BE2C (cell line): ENCODE data around the gene SRCIN1.

Experiments used
- DNase-seq: peaks from one replicate; pipeline ENCODE4 v3.0.0-alpha.2; 2020
- H3K27me3 ChIP-seq: fragments of 250-450 bp; sonication (Bioruptor Pico); 2 replicates; pipeline ENCODE4 v1.5.1; 2020; ENCODE audit warnings: mild to moderate bottlenecking
- H3K36me3 ChIP-seq: fragments of 250-450 bp; sonication (Bioruptor Pico); 2 replicates; pipeline ENCODE4 v1.5.1; 2020; ENCODE audit warnings: mild to moderate bottlenecking
- H3K4me1 ChIP-seq: fragments of 250-450 bp; sonication (Bioruptor Pico); 2 replicates; pipeline ENCODE4 v1.5.1; 2020
- H3K4me3 ChIP-seq: 2 replicates; pipeline ENCODE4 v1.5.1; 2011; ENCODE audit warnings: low read depth, low read length
- H3K9me3 ChIP-seq: fragments of 250-450 bp; sonication (Bioruptor Pico); 2 replicates; pipeline ENCODE4 v1.5.1; 2020
- CTCF ChIP-seq: IDR thresholded peaks from 2 replicates; pipeline ENCODE4 v1.5.1; 2012; ENCODE audit warnings: mild to moderate bottlenecking, low read depth, low read length

SRCIN1 gene

GRCh38 chr17:38600906-38601305 lies 4.8 kb downstream of the SRCIN1 start:
- Histone ChIP-seq H3K9me3 (no peaks in the 10 kb centered on the region), H3K4me1 (peaks cover 26% of the 10 kb centered on the region), H3K4me3 (no peak overlapping the region), H3K36me3 (no peaks in the 10 kb centered on the region; the same call in 1 of the 2 replicates), H3K27me3 (no peaks in the 10 kb centered on the region)
- no peak for DNase-seq
- no peak for TF ChIP-seq CTCF

GRCh38 chr17:38600416-38600815 lies 5.3 kb downstream of the SRCIN1 start:
- no peak for DNase-seq
- TF ChIP-seq CTCF, result no peak
- Histone ChIP-seq H3K9me3 (no peaks in the 10 kb centered on the region), H3K27me3 (no peaks in the 10 kb centered on the region), H3K36me3 (no peaks in the 10 kb centered on the region; the same call in 1 of the 2 replicates), H3K4me1 (peaks cover 26% of the 10 kb centered on the region), H3K4me3 (no peak overlapping the region)

- H3K9me3 ChIP-seq, result no peaks in the 10 kb centered on the region
- H3K4me1 ChIP-seq, result peaks cover 26% of the 10 kb centered on the region
- H3K27me3 ChIP-seq, result no peaks in the 10 kb centered on the region
These were observed 6.3 kb downstream of the SRCIN1 start for GRCh38 chr17:38599398-38599856.

GRCh38 chr17:38598995-38599394 lies 6.8 kb downstream of the SRCIN1 start:
- Histone ChIP-seq H3K4me1 (peaks cover 26% of the 10 kb centered on the region), H3K27me3 (no peaks in the 10 kb centered on the region)
- no peak for TF ChIP-seq CTCF

More at GRCh38 chr17:38599398-38599856, 6.3 kb downstream of the SRCIN1 start:
- TF ChIP-seq CTCF, result no peak
- H3K36me3 ChIP-seq, result no peaks in the 10 kb centered on the region; the same call in 1 of the 2 replicates
- no peak overlapping the region for H3K4me3 ChIP-seq
- DNase-seq, result no peak

GRCh38 chr17:38598536-38598935 lies 7.2 kb downstream of the SRCIN1 start:
- Histone ChIP-seq H3K36me3 (no peaks in the 10 kb centered on the region; the same call in 1 of the 2 replicates), H3K4me1 (peaks cover 26% of the 10 kb centered on the region), H3K9me3 (no peaks in the 10 kb centered on the region), H3K27me3 (no peaks in the 10 kb centered on the region), H3K4me3 (no peak overlapping the region)
- DNase-seq, result peak; percentile 90
- no peak for TF ChIP-seq CTCF

More at GRCh38 chr17:38598995-38599394, 6.8 kb downstream of the SRCIN1 start:
- Histone ChIP-seq H3K4me3 (no peak overlapping the region), H3K36me3 (no peaks in the 10 kb centered on the region; the same call in 1 of the 2 replicates), H3K9me3 (no peaks in the 10 kb centered on the region)
- no peak for DNase-seq

- H3K4me1 ChIP-seq, result peaks cover 26% of the 10 kb centered on the region
- no peaks in the 10 kb centered on the region for H3K27me3 ChIP-seq
- H3K36me3 ChIP-seq, result no peaks in the 10 kb centered on the region; the same call in 1 of the 2 replicates
- DNase-seq, result no peak
- no peak overlapping the region for H3K4me3 ChIP-seq
- no peaks in the 10 kb centered on the region for H3K9me3 ChIP-seq
- TF ChIP-seq CTCF, result no peak
These were observed 8.4 kb downstream of the SRCIN1 start for GRCh38 chr17:38597375-38597774.
